ENCODE data around the gene PRUNE1.

Gene PRUNE1

GRCh38 chr1:150994248-150994647, 14.0 kb upstream of the PRUNE1 start:
- DNase-seq (ENCODE audit: low read depth) = no peak

GRCh38 chr1:150995460-150995859, 12.8 kb upstream of the PRUNE1 start:
- TF ChIP-seq CTCF (conservative IDR thresholded peaks at IDR 0.05; ENCODE audit: low read depth, low read length) = no peak
- H3K4me3 ChIP-seq (ENCODE audit: low read length) = no peak overlapping the region
- DNase-seq (ENCODE audit: low read depth) = no peak

More at GRCh38 chr1:150994248-150994647, 14.0 kb upstream of the PRUNE1 start:
- TF ChIP-seq CTCF (conservative IDR thresholded peaks at IDR 0.05; ENCODE audit: low read depth, low read length) = no peak
- H3K4me3 ChIP-seq (ENCODE audit: low read length) = no peak overlapping the region

- peak; percentile 67 for TF ChIP-seq CTCF (conservative IDR thresholded peaks at IDR 0.05; ENCODE audit: low read depth, low read length)
- H3K4me3 ChIP-seq (ENCODE audit: low read length) = no peak overlapping the region
- DNase-seq (ENCODE audit: low read depth) = no peak
Measured at GRCh38 chr1:150995896-150996295, 12.4 kb upstream of the PRUNE1 start.

GRCh38 chr1:150997126-150997872, 10.9 kb upstream of the PRUNE1 start:
- DNase-seq (ENCODE audit: low read depth) = no peak
- H3K4me3 ChIP-seq (ENCODE audit: low read length) = no peak overlapping the region
- TF ChIP-seq CTCF (conservative IDR thresholded peaks at IDR 0.05; ENCODE audit: low read depth, low read length) = no peak

- H3K4me3 ChIP-seq (ENCODE audit: low read length) = no peak overlapping the region
- no peak for TF ChIP-seq CTCF (conservative IDR thresholded peaks at IDR 0.05; ENCODE audit: low read depth, low read length)
- no peak for DNase-seq (ENCODE audit: low read depth)
Measured at GRCh38 chr1:150997949-150998348, 10.3 kb upstream of the PRUNE1 start.

- TF ChIP-seq CTCF (conservative IDR thresholded peaks at IDR 0.05; ENCODE audit: low read depth, low read length) = no peak
- no peak overlapping the region for H3K4me3 ChIP-seq (ENCODE audit: low read length)
- peak; percentile 35 for DNase-seq (ENCODE audit: low read depth)
Measured at GRCh38 chr1:150999051-150999674, 9.1 kb upstream of the PRUNE1 start.

GRCh38 chr1:150999926-151000325, 8.3 kb upstream of the PRUNE1 start:
- no peak for DNase-seq (ENCODE audit: low read depth)
- no peak for TF ChIP-seq CTCF (conservative IDR thresholded peaks at IDR 0.05; ENCODE audit: low read depth, low read length)
- no peak overlapping the region for H3K4me3 ChIP-seq (ENCODE audit: low read length)

Data from retinal pigment epithelial cell (primary cell).